K562 (cell line): ENCODE results near the gene CDS2. TPM values are rescaled to one million over a fixed set of nuclear protein-coding genes. Genes with fewer than 3 reads are reported as not detected.

Experiments
- ATAC-seq: fragments of 200-7000 bp; cut with Tn5 transposase; 3 replicates; pipeline ENCODE4 v1.9.1; 2020; ENCODE audit warnings: moderate library complexity
- BruUV-seq: library from RNA; stranded (reverse); fragments of 400-500 nt; replicated peaks from 2 replicates; lab custom pipeline; 2021; lab: Mats Ljungman, UMichigan
- CTCF ChIA-PET: fragments of 300-600 bp; formaldehyde crosslinking; extraction: SDS; loops from one replicate; lab custom pipeline; 2021; ENCODE audit warnings: low intra/inter-chr PET ratio; lab: Yijun Ruan, JAX
- POLR2A ChIA-PET: fragments of 300-600, 350-650 bp; sonication (Branson Sonifier 250); formaldehyde crosslinking; extraction: SDS; loops from one replicate; lab custom pipeline; 2021; ENCODE audit warnings: antibody characterized with exemption, inconsistent platforms; lab: Yijun Ruan, JAX
- DNase-seq, 4 experiments: peaks; one replicate each; pipeline versions ENCODE4 v3.0.0 to v3.0.0-alpha.2; 2011 to 2018; ENCODE audit warnings: low spot score in 3 of 4, mixed read lengths in 3 of 4; ENCODE audit errors: extremely low read depth in 1 of 4
- FAIRE-seq: peaks from 2 replicates; lab custom pipeline; 2011; peaks lifted over from hg19 to GRCh38; lab: Jason Lieb, UNC
- H2AFZ ChIP-seq: 2 replicates; pipeline ENCODE4 v1.6.0; 2011; ENCODE audit warnings: low read depth, low read length, control low read depth, inconsistent platforms
- H3K27ac ChIP-seq: fragments of 200-600 bp; 3 replicates; pipeline ENCODE4 v1.8.0; 2011; ENCODE audit warnings: low read depth, mild to moderate bottlenecking, control low read depth, inconsistent platforms, low read length, moderate library complexity, mixed read lengths; ENCODE audit errors: extremely low read depth
- H3K27me3 ChIP-seq, 2 experiments: fragments of 300-600 bp in 1 of 2; 2 replicates in 1 of 2; 3 replicates in 1 of 2; pipeline versions ENCODE4 v1.6.0 to v1.8.0; 2011; ENCODE audit warnings: inconsistent platforms in 2 of 2, low read length in 2 of 2, mild to moderate bottlenecking in 1 of 2, mixed read lengths in 1 of 2, moderate library complexity in 1 of 2; ENCODE audit not compliant: control insufficient read depth in 2 of 2, insufficient read depth in 2 of 2
- H3K36me3 ChIP-seq: fragments of 300-600 bp; 3 replicates; pipeline ENCODE4 v1.8.0; 2011; ENCODE audit warnings: mild to moderate bottlenecking, low read length, inconsistent platforms; ENCODE audit not compliant: control insufficient read depth, insufficient read depth
- H3K4me1 ChIP-seq, 2 experiments: fragments of 200-600 bp in 1 of 2; replicated peaks in 1 of 2; 2 replicates in 1 of 2; 3 replicates in 1 of 2; pipeline versions ENCODE4 v1.5.1 to v1.8.0; 2011; ENCODE audit warnings: inconsistent platforms in 2 of 2, low read length in 2 of 2, mild to moderate bottlenecking in 1 of 2, mixed read lengths in 1 of 2, moderate library complexity in 1 of 2; ENCODE audit not compliant: control insufficient read depth in 2 of 2, insufficient read depth in 2 of 2
- H3K4me2 ChIP-seq: 2 replicates; pipeline ENCODE4 v1.6.1; 2011; ENCODE audit warnings: low read length, control low read depth, inconsistent platforms, mixed read lengths; ENCODE audit not compliant: insufficient read depth
- H3K4me3 ChIP-seq: fragments of 200-600 bp; sonication (generic), shearing (Covaris generic); 2 replicates; pipeline ENCODE4 v1.5.1; 2016; ENCODE audit warnings: control low read depth, inconsistent platforms
- H3K79me2 ChIP-seq: fragments of 200-600 bp; 3 replicates; pipeline ENCODE4 v1.8.0; 2011; ENCODE audit warnings: low read length, inconsistent platforms; ENCODE audit not compliant: control insufficient read depth, insufficient read depth
- H3K9ac ChIP-seq, 2 experiments: 2 replicates each; pipeline versions ENCODE4 v1.6.0 to v1.6.1; 2011; ENCODE audit warnings: low read depth in 2 of 2, low read length in 2 of 2, control low read depth in 1 of 2, inconsistent platforms in 1 of 2, mild to moderate bottlenecking in 1 of 2, mixed read lengths in 1 of 2; ENCODE audit not compliant: insufficient read depth in 1 of 2
- H3K9me1 ChIP-seq: one replicate; pipeline ENCODE4 v1.6.0; 2011; ENCODE audit warnings: inconsistent platforms, mild to moderate bottlenecking, low read length, moderate library complexity; ENCODE audit not compliant: control insufficient read depth, insufficient read depth
- H3K9me3 ChIP-seq: replicated peaks from 2 replicates; pipeline ENCODE4 v1.5.1; 2011; ENCODE audit warnings: low read depth, low read length, inconsistent platforms; ENCODE audit not compliant: control insufficient read depth, insufficient read depth
- H4K20me1 ChIP-seq: replicated peaks from 2 replicates; pipeline ENCODE4 v1.6.1; 2011; ENCODE audit warnings: low read length, inconsistent platforms, mixed read lengths; ENCODE audit not compliant: control insufficient read depth, insufficient read depth
- FOXK2 ChIP-seq, 2 experiments: fragments of 450-650 bp; IDR thresholded peaks in 1 of 2; conservative IDR thresholded peaks in 1 of 2; 2 replicates each; pipeline ENCODE4 v1.6.1; 2016; ENCODE audit warnings: low read depth in 2 of 2, mild to moderate bottlenecking in 1 of 2
- ZNF507 ChIP-seq: conservative IDR thresholded peaks from 2 replicates; pipeline ENCODE4 v1.6.1; 2017; ENCODE audit warnings: missing genetic modification characterization, missing compliant biosample characterization
- in situ Hi-C: fragments of 300-500 bp; cut with MboI; formaldehyde crosslinking; loops from 4 replicates; pipeline ENCODE4 v1.15.0; 2018; ENCODE audit warnings: inconsistent platforms, mixed read lengths
- intact Hi-C: fragments of 100-400 bp; cut with micrococcal nuclease; formaldehyde crosslinking; loops from 2 replicates; pipeline ENCODE4 v1.14.2; 2022
- polyA plus RNA-seq, 8 experiments: library from polyadenylated mRNA; depleted of rRNA in 4 of 8; stranded (reverse) in 5 of 8; unstranded in 3 of 8; fragments of >200 nt; fragmentation: Nextera tagmentation in 2 of 8; fragmentation: Illumina TruSeq in 1 of 8; extraction: Ambion mirVana in 2 of 8; extraction: Trizol in 1 of 8; gene quantifications; 2 replicates each; pipeline versions ENCODE4 v1.2.1 to v1.2.3, GENCODE V29; 2011 to 2014; ENCODE audit warnings: inconsistent platforms in 1 of 8, missing spikeins in 1 of 8
- total RNA-seq, 7 experiments: library from RNA; depleted of rRNA in 6 of 7; stranded (reverse); fragments of >200 nt in 6 of 7; fragmentation: Illumina TruSeq in 2 of 7; extraction: Trizol in 2 of 7; gene quantifications; 2 replicates each; pipeline versions ENCODE4 v1.2.1 to v1.2.3, GENCODE V29; 2011 to 2021; ENCODE audit warnings: low replicate concordance in 1 of 7
- TF ChIP-seq, protein P1 (sequence below), 2 experiments: fragments of 450-650 bp in 1 of 2; sonication (generic) in 1 of 2; formaldehyde crosslinking in 1 of 2; IDR thresholded peaks; 2 replicates each; pipeline versions ENCODE4 v1.7.1 to v1.9.0; 2016 to 2022; ENCODE audit warnings: inconsistent platforms in 1 of 2, mild to moderate bottlenecking in 1 of 2, missing genetic modification reagents in 1 of 2

The CDS2 gene
- total and polyA plus RNA-seq, 9 of the 15 experiments (the other 6 are each of a cell fraction or from before 2014, with no cell fraction given): 6.4 to 46.4 (median 12.2) TPM

DNA sequence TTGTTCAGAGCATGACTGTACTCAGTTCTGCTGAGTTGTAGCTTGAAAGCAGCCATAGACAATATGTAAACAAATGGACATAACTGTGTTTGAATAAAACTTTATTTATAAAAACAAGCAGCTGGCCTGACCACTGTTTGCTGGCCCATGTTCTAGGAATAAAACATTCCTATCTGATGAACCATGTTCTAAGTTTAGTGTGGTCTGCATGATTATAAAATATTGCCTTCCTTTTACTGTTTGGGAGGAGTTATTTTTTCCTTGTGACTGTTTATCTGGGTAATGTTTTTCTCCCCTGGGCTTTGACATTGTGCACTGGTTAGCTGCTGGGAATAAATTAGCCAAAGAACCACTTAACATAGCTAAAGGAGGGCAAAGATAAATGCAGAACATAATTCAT is 55.1 kb downstream of the CDS2 start:
- Histone ChIP-seq H3K4me1 (no peaks in the 10 kb centered on the region; a peak in 1 of 5 replicates), H3K27me3 (no peaks in the 10 kb centered on the region), H4K20me1 (no peaks in the 10 kb centered on the region), H3K27ac (no peak overlapping the region), H3K36me3 (peaks cover 28% of the 10 kb centered on the region), H3K79me2 (no peaks in the 10 kb centered on the region), H3K9me3 (no peaks in the 10 kb centered on the region), H2AFZ (no peak overlapping the region), H3K4me2 (no peak overlapping the region), H3K9me1 (no peaks in the 10 kb centered on the region), H3K4me3 (no peak overlapping the region), H3K9ac (no peak overlapping the region)
- ChIA-PET CTCF (no interaction called here), POLR2A (no interaction called here)
- BruUV-seq: no TSS peak
- ATAC-seq: no peak
- TF ChIP-seq FOXK2 (conservative IDR thresholded peaks at IDR 0.05 in 1 of 2, IDR thresholded peaks at IDR 0.05 in 1 of 2; ENCODE audit: low read depth in 2 of 2) (0 out of 4 replicates have a peak, but pooled peaks of 1 of the 2 experiments have one; percentile 22), ZNF507 (no peak)
- TF ChIP-seq, protein P1, sequence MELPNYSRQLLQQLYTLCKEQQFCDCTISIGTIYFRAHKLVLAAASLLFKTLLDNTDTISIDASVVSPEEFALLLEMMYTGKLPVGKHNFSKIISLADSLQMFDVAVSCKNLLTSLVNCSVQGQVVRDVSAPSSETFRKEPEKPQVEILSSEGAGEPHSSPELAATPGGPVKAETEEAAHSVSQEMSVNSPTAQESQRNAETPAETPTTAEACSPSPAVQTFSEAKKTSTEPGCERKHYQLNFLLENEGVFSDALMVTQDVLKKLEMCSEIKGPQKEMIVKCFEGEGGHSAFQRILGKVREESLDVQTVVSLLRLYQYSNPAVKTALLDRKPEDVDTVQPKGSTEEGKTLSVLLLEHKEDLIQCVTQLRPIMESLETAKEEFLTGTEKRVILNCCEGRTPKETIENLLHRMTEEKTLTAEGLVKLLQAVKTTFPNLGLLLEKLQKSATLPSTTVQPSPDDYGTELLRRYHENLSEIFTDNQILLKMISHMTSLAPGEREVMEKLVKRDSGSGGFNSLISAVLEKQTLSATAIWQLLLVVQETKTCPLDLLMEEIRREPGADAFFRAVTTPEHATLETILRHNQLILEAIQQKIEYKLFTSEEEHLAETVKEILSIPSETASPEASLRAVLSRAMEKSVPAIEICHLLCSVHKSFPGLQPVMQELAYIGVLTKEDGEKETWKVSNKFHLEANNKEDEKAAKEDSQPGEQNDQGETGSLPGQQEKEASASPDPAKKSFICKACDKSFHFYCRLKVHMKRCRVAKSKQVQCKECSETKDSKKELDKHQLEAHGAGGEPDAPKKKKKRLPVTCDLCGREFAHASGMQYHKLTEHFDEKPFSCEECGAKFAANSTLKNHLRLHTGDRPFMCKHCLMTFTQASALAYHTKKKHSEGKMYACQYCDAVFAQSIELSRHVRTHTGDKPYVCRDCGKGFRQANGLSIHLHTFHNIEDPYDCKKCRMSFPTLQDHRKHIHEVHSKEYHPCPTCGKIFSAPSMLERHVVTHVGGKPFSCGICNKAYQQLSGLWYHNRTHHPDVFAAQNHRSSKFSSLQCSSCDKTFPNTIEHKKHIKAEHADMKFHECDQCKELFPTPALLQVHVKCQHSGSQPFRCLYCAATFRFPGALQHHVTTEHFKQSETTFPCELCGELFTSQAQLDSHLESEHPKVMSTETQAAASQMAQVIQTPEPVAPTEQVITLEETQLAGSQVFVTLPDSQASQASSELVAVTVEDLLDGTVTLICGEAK (IDR thresholded peaks at IDR 0.05): peak; percentile 96
- TF ChIP-seq, protein P1 (CRISPR knock-in tag; IDR thresholded peaks at IDR 0.05): peak; percentile 97
- in situ Hi-C loops: no loop called here
- no peak for FAIRE-seq
- intact Hi-C loops: no loop called here
- DNase-seq: no peak
